ENCODE measurements around the gene DRGX.

GRCh38 chr10:49366460-49366859 lies 29.4 kb downstream of the DRGX start:
- TF ChIP-seq CTCF (IDR thresholded peaks at IDR 0.05) (no peak), POLR2A (IDR thresholded peaks at IDR 0.05) (no peak), EP300 (IDR thresholded peaks at IDR 0.05) (no peak)

Data from tibial nerve (tissue), 4 donors.